ENCODE measurements around the gene EMSY.

DNA sequence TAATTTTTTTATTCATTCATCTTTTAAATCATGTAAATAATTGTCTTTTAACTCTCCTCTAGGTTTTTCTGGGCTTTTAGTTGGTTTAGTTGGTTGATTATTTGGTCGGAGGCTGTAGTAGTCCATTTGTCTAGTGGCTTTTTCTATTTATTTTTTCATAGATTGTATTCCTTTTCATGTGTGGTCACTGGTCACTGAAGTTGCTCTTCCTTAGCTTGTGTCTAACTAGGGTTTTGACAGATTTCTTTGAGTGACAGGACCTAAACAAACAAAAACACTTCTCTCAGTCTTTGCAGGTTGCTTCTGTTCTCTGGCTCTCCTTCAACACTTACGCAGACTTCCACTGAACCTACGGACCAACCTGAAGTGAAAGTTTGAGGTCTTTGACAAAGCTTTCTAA lies 112.6 kb downstream of the EMSY start:
- TF ChIP-seq POLR2A (IDR thresholded peaks at IDR 0.05; ENCODE audit: low read depth, low read length) = no peak
- no peak for TF ChIP-seq TAF1 (IDR thresholded peaks at IDR 0.05; ENCODE audit: low read depth, low read length)
